ENCODE measurements around the gene EVA1A. TPM values are rescaled to one million over a fixed set of nuclear protein-coding genes. Genes with fewer than 3 reads are reported as not detected.
"Not testable (repeated sequence)": the region's sequence is repeated elsewhere in the genome, so short reads cannot be mapped to it uniquely, and the experiment has no call there.

EVA1A gene
- total RNA-seq, 1 donor from 2014 or later, result 2.3 TPM

DNA sequence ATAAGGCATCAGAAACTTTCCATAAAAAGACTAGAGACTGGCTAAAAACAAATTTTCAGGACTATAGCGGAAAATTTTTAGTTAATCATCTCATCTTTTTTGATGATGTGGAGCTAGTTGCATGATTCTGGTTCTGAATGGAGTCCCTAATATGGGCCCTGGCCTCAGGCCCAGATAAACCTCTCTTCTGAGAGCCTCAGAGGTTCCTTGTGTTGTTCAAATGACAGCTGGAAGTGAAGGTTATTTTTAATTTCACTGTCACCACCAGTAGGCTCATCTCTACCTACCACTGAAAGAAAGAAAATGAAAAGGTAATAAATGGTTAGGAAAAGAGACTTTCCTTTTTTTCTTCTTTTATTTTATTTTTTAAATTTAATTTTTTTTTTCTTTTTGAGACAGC lies 75.9 kb downstream of the EVA1A start:
- DNase-seq (ENCODE audit: low spot score), result no peak

GRCh38 chr2:75483878-75484277 lies 76.9 kb downstream of the EVA1A start:
- DNase-seq (ENCODE audit: low spot score), result no peak

DNA sequence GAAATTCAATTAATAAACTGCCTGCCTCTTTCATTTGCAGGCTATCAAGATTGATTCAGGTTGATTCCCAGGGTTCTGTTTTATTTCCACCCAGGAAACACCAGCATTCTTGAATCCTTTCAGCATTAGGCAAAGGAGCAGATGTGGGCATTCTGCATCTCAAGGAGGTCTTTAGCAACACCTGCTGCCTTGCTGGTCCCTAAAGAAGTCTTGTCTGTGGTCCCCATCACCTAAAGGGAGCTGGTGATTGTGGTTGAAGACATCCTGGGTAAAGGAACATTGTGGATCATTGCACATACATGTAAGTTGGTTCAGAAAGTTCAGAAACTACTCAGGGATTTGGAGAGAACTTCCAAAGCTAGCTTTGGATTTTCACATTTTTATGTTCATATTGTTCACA lies 78.3 kb downstream of the EVA1A start:
- DNase-seq (ENCODE audit: low spot score), result no peak

DNA sequence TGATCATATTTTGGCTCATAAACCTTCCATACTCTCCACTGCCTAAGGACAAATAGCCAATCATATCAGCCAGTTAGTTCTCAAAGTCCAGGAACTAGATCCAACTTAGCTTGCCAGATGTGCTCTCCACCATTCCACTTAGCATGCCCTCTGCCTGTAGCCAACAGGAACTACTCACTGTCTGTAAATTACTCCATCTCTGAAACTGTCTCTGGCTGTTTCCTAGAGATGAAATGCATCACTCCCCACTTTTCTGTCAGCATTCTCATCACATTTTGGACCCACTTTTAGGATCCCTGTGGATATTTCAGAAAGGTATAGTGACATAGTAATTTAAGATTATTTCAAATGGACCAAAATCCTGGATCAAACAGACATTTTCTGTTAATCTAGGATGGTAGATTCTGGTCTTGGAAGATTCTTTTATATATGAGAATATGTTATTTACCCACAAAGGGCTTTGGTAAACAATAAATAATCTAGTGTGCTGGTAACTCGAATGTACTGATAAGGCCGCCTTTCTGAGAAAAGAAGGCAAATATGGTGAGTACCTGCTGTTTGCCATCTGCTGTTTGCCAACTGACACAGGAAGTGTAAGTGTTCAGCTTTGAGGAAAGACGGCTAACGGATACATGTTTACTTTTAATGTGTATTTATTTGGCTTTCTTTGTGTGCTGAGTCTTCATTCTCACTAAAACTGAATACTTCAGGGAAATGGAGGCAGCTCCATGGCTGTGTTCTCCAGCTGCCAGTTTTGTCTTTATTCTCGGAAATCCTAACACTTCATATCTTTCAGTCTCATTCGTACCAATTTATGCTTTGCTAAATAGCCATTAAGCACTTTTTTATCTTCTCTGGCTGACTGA lies 79.5 kb downstream of the EVA1A start:
- no peak for DNase-seq (ENCODE audit: low spot score)

DNA sequence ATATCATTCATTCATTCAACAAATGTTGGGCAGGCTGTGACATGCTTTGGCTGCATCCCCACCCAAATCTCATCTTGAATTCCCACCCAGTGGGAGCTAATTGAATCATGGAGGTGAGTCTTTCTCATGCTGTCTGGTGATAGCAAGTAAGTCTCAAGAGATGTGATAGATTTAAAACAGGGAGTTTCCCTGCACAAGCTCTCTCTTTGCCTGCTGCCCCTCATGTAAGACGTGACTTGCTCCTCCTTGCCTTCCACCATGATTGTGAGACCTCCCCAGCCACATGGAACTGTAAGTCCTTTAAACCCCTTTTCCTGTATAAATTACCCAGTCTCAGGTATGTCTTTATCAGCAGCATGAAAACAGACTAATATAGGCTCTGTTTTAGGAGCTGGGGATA lies 83.0 kb downstream of the EVA1A start:
- DNase-seq (ENCODE audit: low spot score), result not testable (repeated sequence)

DNA sequence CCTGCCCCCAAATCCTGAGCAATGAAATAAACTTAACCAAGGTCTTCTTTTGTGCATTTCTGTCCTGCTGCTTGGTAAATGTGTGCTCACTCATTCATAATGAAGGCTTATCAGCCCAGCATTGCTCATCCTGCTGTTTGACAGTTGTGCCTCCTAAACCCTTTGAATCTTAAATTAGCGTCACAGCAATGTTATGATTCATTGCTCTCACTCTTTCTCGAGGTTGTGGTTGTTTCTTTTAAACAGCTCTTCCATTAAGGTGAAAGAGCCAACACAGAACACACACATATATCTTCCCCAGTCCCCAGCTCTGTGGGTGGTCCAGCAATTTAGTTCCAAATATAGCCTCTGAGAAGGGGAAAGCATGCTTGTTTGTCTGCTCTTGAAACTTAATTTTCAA lies 84.0 kb downstream of the EVA1A start:
- DNase-seq (ENCODE audit: low spot score), result no peak

DNA sequence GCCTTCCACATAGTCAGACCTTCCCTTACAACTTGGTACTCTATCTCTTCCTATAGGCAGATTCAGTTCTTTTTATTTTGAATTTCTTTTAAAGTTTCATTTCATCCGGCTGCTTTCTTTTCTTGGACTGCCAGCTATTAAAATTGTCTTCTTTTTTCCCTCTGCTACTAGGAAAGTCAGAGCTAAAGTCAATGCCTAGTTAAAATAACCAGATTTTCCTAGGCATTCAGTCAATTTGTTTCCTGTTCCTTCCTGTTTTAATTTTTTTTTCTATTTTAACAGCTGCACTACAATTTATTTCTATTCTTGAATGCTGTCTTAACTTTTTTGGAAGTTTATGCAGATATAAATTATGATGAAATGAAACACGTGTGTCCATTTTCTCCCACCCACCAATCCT lies 84.8 kb downstream of the EVA1A start:
- no peak for DNase-seq (ENCODE audit: low spot score)

GRCh38 chr2:75475049-75475448 lies 85.7 kb downstream of the EVA1A start:
- DNase-seq (ENCODE audit: low spot score), result no peak

GRCh38 chr2:75474115-75474514 lies 86.6 kb downstream of the EVA1A start:
- DNase-seq (ENCODE audit: low spot score), result no peak

DNA sequence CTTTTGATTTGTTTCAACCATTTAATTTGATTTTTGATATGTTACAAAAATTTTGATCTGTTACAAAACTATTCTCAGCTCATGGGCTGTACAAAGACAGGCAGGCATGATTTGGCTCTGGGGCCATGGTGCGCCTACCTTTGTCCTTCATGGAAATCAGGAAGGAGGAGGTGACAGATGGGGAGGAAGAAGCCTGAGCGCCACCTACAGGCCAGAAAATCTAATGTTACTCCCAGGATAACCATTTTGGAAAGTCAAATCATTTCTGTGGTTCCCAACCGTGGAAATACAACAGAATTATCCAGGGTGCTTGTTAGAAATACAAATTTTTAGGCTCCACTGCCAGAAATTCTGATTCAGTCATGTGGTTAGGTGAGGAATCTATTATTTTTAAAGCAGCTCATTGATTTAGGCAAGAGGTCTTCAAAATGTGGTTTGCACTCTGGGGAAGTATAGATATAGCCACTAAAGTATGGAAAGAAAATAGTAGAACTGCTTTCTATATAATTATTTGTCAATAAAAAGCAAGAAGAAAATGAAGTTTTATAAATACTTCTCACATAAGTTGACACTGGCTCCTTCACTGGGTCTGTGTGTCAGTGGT lies 93.9 kb downstream of the EVA1A start:
- DNase-seq (ENCODE audit: low spot score), result no peak

DNA sequence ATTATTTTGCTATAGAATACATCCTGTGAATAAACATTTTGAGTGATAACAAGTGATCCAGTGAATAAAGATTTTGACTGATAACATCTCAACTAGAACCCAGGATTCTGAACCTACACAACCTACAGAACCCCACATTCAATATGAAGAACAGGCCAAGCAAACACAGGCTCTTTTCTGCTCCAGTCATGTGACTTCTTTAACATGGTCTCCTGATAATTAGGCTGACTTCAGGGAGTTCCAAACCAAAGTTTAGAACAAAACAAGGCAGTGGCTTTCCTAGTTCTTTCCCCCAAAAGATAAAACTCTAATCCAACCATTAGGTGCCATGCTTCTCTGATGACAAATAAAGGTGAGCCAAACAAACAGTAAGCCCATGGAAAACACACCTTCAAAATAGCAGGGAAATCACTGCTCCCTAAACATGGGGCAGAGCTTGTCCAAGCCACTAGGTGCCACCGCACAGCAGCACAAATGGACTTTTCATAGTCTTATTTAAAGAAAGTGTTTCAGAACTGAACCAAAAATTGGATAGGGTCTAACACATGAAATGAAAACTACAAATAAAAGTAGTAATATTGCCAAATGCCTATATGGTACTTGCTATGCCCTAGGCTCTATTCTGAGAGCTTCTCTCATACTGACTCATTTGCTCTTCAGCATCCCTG lies 95.3 kb downstream of the EVA1A start:
- DNase-seq (ENCODE audit: low spot score), result no peak

- no peak for DNase-seq (ENCODE audit: low spot score)
These were observed 96.3 kb downstream of the EVA1A start for GRCh38 chr2:75464348-75464946.

GRCh38 chr2:75462721-75463120 lies 98.0 kb downstream of the EVA1A start:
- DNase-seq (ENCODE audit: low spot score), result no peak

DNA sequence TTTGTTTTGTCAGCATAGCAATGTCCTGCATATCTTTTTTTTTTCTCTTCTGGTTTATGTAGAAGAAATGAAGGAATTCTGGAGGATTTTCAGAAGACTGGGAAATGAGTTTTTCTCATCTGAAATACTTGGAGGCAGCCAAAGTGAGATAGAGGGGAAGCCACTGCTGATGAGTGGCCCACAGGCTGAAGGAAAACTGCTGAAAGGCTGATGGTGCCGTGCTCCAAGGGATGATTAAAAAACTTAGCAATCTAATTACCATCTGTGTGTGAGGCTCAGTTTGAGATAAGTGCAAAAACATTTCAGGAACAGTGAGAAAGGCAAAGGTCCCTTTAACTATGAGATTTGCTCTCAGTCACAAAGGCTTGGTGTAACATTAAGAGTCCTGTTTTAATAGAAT lies 98.5 kb downstream of the EVA1A start:
- DNase-seq (ENCODE audit: low spot score), result no peak

GRCh38 chr2:75460630-75461029 lies 100.1 kb downstream of the EVA1A start:
- no peak for DNase-seq (ENCODE audit: low spot score)

GRCh38 chr2:75459565-75460310 lies 101.0 kb downstream of the EVA1A start:
- no peak for DNase-seq (ENCODE audit: low spot score)

DNA sequence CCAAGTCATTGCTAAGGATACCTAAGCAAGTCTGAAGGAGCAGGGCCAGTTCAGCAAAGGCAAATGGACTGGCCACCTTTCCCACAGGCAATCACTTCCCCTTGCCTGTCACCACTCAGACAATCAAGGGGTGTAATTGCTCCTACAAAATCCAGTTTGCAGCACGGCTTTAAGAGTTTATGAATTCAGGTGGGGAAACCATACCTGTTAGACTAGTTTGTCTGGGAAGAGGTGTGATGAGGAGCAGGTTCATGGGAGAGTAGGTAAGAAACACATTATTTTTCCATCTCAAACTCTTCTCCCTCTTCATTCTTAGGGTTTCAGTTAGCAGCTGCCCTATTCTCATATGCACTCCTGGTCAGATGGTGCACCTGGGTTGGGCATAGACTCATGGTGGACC lies 102.5 kb downstream of the EVA1A start:
- DNase-seq (ENCODE audit: low spot score), result no peak

- DNase-seq (ENCODE audit: low spot score), result no peak
These were observed 103.9 kb downstream of the EVA1A start for GRCh38 chr2:75456825-75457224.

GRCh38 chr2:75456111-75456510 lies 104.6 kb downstream of the EVA1A start:
- DNase-seq (ENCODE audit: low spot score), result no peak

- DNase-seq (ENCODE audit: low spot score), result no peak
These were observed 106.5 kb downstream of the EVA1A start for GRCh38 chr2:75454241-75454620.

- DNase-seq (ENCODE audit: low spot score), result no peak
These were observed 107.1 kb downstream of the EVA1A start for GRCh38 chr2:75453384-75454240.
